NCI-H2029 treated with DMSO at 0.1 percent for 48 hours (cell line): ENCODE results near the gene SLC1A2.

Experiments
- DNase-seq: peaks from one replicate; lab custom pipeline; 2025; lab: John Stamatoyannopoulos, UW

SLC1A2 gene

DNA sequence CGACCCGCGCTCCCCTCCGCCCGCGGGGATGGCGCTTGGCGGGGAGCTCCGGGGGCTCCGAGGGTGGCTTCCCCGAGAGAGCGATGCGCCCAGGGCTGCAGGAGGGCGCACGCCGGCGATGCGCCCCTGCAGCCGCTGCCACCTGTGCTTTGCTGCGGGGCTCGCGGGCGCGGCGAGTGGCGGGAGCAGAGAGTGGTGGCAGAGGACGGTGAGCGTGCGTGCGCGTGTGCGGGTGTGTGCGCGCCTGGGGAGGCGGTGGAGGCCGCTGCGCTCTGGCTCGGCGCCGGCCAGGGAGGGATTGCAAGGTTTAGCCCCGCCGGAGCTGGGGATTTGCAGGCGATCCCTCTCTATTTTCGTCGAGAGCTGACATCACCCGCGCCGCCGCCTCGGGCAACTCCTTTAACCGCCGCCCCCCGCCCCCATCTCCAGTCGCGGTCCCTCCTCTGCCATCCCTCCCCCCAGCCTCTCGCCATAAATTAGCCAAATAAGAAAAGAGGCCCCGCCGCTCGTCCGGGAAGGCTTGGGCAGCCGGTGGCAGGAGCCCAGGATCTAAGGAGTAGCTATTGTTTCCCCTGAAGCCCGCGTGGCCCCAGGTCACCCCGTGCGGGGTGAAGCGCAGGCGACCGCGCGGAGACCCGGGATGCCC lies at the start of gene SLC1A2:
SLC1A2 (minus strand) TSS at position 375 of the 646 bp plus-strand sequence. CDS start 592 bp downstream, outside the sequence.
- no peak for DNase-seq

DNA sequence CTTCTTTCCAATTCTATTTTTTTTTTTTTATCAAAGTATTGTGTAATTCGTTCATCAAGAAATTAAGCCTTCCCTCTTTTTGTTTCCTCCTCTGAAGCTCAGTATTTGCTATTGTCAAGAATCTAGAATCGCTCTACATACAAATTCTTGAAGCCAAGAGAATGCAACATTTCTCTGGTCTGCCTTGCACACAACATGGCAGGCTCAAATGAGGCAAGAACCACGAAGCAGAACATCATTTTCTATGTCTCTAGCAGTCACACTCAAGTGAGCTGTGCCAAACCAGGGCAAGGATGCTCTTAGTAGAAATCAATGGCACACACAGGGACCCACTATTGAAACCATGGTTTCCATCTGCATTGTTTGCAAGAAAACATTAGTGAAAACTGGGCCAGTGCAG lies 46.7 kb upstream of the SLC1A2 start:
- DNase-seq, result no peak

DNA sequence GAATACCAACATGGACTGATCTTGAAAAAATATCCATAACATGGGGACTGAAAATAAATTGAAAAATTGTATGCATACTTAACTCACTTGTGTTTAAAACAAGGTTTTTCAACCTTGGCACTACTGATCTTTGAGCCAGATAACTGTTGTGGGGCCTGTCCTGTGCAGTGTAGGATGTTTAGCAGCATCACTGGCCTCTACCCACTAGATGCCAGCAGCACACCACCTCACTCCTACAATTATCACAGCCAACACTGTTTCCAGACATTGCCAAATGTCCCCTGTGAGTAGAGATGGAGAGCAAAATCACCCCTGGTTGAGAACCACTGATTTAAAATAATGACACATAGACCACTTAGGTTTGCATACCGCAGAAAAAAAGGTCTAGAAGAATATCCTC lies 45.0 kb upstream of the SLC1A2 start:
- no peak for DNase-seq

DNA sequence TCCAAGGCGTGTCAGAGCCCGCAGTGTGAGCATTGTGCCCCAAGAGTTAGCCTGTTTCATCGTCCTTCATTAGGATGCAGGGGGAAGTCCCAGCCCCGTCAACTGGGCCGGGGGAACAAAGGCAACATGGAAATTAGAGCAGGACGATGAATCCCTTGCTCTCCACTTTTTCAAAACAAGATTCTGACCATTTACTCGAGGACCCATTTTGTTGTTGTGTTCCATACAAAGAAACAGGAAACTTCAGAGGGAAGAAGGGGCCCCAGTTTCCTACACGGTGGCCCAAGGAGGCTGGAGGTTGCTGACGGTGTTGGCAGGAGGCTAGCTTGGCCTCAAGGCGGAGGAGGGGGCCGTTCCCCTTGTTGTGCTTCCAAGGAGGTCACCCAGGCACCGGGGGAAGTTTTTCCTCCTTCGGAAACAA lies 44.0 kb upstream of the SLC1A2 start:
- no peak for DNase-seq

DNA sequence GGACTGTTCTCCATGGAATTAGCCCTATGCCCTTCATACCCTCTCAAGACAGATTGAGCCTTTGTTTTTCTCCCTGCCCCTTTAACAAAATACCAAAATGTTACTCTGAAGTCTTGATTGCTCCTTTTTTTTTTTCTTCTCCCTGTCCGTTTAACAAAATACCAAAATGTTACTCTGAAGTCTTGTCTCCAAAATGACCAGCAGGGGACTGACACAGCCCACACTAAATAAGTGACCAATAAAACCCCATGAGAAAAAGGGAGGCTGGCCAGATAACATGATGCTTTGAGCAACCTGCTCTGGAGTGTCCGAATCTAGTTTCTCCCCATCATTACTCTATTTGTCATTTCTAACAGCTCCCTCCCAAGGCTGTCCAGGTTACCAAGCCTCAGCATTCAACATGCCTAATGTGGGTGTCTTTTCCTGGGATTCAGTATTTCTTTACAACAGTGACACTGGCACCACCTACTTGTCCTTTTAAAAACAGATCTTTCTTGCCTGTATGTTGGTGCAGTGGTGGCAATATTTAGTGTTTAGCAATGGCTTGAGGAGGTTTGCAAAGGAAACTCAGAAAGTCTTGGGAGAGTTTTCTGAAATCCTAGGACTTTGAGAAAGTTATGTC lies 42.7 kb upstream of the SLC1A2 start:
- no peak for DNase-seq

DNA sequence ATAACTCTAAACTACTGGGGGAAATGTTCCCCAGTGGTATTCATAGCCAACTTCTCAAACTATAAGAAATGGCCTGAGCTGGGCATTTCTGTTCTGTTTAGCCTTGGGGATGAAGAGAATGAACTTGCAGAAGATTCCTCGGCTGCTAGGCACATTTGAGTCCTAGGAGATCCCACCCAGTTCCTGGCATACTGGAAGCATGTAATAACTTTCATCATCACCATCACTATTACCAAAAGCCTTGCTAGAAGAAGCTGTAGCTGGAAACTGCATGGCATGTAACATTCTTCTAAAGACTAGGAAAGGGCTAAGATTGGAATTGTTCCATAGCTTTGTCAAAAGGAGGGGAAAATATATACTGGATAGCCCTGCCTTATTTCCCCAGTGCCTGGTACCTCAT lies 40.1 kb upstream of the SLC1A2 start:
- no peak for DNase-seq

DNA sequence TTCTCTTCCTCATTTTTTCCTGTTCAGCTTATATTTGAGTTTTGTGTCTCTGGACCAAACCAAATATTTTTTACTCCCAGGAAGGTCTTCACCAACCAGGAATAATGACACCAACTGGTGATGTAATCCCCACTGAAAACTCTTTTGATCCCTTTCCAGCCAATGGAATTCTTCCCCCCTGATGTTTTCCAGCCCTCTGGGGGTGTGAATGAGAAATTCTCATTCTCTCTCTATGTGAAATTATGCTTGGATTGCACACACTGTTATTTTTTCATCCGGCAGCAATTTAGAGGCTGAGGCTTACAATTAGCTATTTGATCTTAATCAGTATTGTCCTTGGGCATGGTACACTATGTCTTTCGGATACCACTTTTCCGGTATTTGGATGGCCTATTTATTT lies 39.5 kb upstream of the SLC1A2 start:
- no peak for DNase-seq

DNA sequence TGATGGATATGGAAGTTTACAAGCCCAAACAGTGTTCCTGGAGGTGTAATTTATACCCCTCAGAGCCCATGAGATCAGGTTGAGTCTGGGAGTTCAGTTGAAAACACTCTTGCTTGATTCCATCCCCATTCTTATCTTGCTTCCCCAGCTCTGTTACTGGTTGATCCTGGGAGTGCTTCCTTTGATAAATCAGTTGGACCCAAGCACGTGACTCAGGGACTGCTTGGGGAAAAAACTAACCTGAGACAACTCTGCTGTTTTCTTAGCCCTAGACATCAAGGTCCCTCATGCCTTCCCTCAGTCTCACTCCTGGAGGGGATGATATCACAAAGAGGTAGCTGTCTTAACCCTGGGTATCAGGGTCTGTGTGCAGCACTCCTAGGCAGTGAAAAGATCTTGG lies 35.0 kb upstream of the SLC1A2 start:
- DNase-seq, result no peak

DNA sequence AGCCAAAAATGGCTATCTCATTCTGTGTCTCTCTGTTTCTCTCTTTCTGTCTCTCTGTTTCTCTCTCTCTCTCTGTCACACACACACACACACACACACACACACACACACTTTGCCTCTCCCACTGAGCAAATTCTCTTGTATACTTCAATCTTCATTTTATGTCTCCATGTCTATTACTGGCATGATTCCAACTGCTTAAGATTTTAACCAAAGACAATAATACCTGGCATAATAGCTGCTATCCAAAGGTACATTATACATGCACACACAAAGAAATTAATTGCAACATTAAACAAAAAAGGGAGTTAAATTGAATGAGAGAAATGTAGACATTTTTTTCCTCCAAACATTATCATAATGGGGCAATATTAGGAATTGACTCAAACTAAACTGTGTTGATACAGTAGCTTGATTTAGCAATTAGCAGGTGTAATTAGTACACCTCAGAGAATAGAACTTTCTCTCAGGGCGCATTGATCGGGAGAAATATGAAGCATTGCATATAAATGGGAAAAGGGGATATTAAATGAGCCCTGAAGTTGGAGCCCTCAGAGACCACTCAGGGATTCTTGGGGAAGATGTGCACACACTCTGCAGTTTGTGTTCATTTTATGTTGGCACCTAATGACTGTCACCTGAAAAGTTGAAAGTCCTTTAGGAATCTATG lies 17.4 kb upstream of the SLC1A2 start:
- no peak for DNase-seq

DNA sequence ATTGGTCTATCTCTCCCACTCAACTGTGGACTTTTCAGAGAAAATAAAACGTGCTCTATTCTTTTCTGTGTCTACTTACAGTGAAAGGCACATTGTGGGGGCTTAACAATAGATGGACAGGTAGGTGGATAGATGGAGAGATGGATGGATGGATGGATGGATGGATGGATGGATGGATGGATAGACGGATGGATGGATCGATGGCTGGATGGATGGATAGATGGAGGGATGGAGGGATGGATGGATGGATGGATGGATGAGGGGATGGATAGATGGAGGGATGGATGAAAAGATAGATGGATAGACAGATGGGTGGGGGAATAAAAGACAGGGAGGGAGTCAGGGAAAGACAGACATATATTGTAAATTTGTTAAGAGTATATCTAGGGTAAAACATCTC lies 14.2 kb upstream of the SLC1A2 start:
- no peak for DNase-seq

DNA sequence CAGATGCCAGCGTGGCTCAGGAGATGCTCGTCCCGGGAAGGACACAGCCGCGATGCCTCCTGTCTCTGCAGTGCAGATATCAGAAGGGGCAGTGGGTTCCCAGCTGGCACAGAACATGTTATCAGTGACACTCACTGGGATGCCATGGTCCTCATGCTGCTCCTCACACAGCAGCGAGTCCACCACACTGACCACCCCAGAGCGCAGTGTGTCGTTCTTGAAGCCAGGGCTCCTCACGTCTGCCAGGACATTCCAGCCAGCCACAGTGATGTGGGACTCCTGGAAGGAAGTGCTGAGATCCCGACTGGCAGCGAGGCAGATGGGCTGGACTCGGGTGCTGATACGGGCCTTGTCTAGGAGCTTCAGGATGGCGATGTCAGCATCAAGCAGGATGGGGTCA lies 13.1 kb upstream of the SLC1A2 start:
- DNase-seq, result no peak

DNA sequence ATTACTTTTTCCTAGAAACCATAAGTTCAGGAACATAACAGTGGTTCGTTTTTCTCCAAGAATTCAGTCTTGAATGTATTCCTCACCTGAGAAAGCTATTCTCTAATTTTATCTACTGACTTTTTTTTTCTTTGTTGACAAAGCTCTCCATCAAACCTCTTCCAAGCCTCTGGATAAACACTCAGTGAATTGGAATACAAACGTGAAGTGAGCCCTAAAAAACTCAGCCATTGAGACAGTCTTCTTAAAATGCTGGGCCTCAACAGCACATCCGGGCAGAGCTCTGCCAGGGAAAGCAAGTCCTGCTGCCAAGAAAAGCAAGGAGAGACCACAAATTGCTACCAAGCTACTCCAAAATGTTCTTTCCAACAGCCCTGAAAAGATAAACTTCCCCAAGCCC lies 7.7 kb upstream of the SLC1A2 start:
- peak; percentile 84 for DNase-seq

DNA sequence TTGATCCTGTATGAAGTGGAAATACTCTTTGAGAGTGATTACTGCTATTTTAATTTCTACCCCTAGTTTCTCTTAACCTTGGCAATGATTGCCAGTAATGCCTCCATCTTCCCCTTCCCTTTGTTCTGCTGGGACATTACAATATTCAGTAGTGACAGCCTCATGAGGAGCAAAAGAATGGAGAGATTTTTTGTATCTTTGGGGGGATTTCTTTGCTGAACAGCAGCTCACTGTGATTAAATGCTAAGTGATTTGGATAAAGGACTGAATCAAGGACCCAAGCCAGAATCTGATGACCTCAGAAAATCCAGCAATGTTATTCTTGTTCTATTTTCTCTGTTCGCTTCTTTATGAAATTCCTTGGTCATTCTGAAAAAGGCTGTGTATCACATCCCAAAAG lies 7.0 kb upstream of the SLC1A2 start:
- no peak for DNase-seq

DNA sequence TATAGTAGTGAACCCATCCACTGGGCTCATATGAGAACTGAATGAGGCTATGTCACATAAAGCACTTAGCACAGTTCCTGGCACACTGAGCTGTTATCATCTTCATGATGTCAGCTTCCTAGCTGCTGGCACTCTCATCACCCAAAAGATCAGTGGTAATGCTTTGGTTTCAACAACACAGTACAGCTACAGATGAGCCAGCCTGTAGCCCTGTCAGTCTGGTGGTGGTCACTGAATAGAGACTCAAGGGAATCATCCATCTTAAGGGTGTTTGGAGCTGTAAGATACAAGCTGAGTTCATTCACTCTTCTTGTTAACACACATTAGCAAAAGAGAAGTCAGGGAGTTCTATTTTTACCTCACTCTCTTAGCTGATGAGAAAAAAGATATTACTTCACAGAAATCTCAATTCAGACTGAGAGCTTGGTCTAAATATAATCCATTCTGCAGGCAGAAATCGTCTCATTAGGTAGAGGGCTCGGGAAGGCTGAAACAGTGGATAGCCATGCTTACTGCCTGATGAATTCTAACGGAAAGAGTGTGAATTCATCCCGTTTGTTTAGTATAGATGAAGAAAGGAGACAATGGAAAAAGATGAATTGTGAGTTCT lies 6.3 kb upstream of the SLC1A2 start:
- no peak for DNase-seq

DNA sequence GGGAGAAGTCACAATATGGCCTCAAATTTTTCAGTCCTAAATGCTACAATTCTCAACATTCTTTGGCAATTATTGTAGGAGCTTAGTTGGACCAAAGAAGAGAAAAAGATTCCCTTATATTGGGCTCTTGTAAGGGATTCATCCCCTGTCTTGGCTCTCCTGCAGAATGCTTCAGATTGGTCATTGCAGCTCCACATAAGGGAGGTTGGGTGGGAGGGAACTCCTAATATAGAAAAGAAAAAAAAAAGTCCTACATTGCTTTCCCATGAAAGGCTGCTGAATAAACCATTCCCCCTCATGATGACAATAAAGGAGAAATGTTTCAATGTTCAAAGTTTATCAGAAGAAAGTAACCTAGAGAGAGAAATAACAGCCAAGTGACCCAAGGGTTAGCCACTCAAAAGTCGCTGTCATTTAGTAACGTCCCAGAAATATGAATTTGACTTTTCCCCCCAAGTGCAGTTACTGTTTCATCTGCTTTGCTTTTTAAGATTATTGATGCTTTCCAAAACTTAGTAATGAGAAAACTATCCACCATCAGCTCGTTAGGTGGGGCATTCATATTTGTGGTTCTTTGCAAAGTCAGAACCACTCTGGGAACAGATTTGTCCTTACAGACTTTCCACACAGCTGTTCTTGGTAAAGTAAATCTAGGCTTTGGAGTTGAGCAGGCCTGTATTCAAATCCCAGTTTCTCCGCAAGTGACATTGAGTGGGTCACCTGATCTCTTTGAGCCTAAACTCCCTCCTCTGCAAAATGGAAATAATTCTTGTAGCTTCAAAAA lies 5.0 kb upstream of the SLC1A2 start:
- no peak for DNase-seq

DNA sequence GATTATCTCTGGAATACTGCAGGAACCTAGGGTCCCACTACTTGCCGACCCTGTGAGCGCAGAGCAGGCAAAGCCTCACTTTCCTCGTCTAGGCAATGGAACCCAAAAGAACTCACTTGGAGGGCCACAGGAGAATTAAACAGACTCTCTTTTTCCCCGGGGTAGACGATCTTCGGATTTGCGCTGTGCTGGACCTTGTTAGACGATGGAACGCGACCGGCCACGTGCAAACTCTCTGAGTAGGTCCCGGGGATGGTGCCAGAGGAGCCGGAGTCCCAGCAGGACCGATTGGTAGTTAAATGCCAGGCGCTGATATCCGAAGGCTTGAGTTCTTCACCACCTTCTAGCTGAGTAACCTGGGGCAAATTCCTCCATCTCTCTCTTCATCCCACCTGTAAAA lies 1.0 kb upstream of the SLC1A2 start:
- no peak for DNase-seq

DNA sequence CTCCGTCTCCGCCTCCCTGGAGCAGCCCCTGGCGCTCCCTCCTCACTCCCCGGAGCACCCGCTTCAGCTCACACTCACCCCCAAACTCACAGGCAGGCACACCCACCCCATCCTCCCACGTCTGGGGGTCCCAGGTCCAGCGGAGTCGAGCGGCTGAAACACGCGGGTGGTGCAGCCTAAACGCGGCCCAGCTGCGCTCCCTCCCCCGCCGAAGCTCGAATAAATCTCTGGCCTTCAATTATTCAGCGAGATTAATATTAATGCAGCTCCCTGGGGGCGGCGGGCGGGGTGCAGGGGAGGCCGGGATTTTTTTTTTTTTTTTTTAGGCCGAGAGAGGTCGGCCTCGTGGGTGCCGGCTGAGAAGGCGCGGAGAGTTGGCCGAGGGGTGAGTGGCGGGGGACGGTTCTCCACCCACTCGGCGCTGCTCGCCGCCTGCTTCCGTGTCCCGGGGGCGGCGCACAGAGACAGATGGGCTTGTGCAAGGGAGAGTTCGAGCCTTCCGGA lies 524 bp upstream of the SLC1A2 start:
- DNase-seq, result no peak

DNA sequence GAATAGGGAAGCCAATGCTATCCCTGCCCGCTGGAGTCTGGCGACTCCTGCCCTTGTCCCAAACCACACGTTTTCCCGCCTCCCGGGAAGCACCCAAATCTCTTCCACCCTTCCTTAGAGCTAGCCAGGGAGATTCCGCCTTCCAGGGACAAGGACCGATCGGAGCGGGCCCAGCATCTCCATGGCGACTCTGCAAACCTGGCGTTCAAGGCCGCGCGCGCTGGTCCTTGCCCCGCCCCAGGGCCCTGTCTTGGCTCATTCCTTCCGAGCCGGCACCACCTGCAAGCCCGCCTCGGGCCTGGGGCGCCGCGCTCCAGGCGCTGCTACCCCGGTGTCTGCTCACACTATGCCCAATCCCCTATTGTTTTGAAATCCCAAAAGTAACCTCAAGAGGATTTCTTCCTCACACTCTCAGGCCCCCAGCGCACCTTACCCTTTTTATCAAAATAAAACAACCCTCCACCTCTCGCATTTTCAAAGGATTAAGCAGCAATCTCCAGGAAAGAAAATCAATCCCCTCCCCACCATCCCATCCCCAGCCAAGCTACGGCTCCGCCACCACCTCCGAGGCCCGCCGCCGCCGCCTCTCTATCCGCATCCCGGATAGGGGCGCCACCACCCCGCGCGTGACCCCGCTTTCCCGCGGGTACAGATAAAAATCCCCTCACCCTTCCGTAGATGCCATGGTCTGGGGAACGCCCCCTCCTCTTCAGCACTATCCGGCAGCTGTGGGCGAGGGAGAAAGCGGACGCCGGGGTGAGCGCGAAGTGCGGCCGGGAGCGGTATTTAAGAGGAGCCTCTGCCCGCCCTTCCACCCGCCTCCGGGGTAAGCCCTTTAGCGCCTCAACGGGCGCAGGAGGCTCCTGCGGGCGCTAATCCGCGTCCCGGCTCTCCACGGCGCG lies 825 bp downstream of the SLC1A2 start:
- DNase-seq, result no peak

DNA sequence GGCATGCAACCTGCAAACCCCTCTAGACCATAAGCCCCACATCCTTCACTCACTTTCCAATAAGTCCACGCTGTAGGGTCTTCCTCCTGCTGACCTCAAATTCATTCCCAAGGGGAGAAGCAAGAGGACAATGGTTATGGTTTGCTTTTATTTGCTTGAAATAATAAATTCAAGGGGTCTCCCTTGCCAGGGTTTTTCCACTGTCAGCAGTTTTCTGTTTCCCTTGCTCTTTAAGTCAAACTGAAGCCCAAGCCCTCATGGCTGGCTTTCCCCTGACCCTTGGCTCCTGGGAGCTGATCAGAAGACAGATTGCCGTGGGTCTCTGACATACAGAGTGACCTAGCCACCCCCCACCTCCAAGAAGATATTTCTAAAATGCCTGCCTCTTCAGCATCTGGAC lies 3.9 kb downstream of the SLC1A2 start:
- no peak for DNase-seq

DNA sequence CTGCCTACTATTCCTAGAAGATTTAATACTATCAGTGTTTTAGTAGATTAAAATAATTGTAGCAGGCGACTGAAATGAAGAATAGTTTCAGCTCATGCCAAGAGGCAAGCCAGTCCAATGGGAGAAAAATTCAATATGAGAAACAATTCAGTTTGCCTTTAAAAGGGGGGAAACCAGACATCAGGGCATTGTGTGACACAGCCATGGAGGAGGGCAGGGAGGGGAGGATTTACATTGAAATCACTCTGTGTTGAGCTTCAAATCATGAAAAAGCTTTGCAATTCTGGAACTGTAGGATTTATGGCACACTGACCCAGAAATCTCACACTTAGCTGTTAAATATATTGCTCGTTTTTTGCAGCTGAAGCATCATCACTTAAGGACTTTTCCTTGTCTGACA lies 4.6 kb downstream of the SLC1A2 start:
- DNase-seq, result no peak

DNA sequence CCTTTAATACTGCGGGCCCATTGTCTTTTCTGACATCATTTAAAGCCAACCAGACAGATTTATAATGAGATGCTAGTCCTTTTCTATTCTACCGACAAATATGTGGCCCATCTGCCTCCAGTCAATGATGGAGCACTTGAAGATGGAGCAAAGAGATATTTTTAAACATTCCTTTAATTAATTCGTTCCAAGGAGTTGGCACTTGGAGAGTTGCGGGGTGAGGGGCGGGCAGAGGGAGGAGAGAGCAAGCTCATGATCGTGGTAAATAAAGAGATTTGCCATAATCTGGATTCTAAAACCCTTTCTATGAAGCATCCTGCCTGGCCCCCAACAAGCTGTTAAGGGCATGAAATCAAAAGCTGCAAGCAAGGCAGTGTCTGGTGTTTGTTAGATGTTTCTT lies 5.0 kb downstream of the SLC1A2 start:
- DNase-seq, result no peak
